K562 (cell line): Measurements from ENCODE around the gene MSI1. TPM values are rescaled to one million over a fixed set of nuclear protein-coding genes. Genes with fewer than 3 reads are reported as not detected.

Experiments used
- ATAC-seq: fragments of 200-7000 bp; cut with Tn5 transposase; 3 replicates; pipeline ENCODE4 v1.9.1; 2020; ENCODE audit warnings: moderate library complexity
- BruUV-seq: library from RNA; stranded (reverse); fragments of 400-500 nt; replicated peaks from 2 replicates; lab custom pipeline; 2021; lab: Mats Ljungman, UMichigan
- CTCF ChIA-PET: fragments of 300-600 bp; formaldehyde crosslinking; extraction: SDS; loops from one replicate; lab custom pipeline; 2021; ENCODE audit warnings: low intra/inter-chr PET ratio; lab: Yijun Ruan, JAX
- POLR2A ChIA-PET: fragments of 300-600, 350-650 bp; sonication (Branson Sonifier 250); formaldehyde crosslinking; extraction: SDS; loops from one replicate; lab custom pipeline; 2021; ENCODE audit warnings: antibody characterized with exemption, inconsistent platforms; lab: Yijun Ruan, JAX
- DNase-seq, 4 experiments: peaks; one replicate each; pipeline versions ENCODE4 v3.0.0 to v3.0.0-alpha.2; 2011 to 2018; ENCODE audit warnings: low spot score in 3 of 4, mixed read lengths in 3 of 4; ENCODE audit errors: extremely low read depth in 1 of 4
- FAIRE-seq: peaks from 2 replicates; lab custom pipeline; 2011; peaks lifted over from hg19 to GRCh38; lab: Jason Lieb, UNC
- H2AFZ ChIP-seq: 2 replicates; pipeline ENCODE4 v1.6.0; 2011; ENCODE audit warnings: low read depth, low read length, control low read depth, inconsistent platforms
- H3K27ac ChIP-seq: fragments of 200-600 bp; 3 replicates; pipeline ENCODE4 v1.8.0; 2011; ENCODE audit warnings: low read depth, mild to moderate bottlenecking, control low read depth, inconsistent platforms, low read length, moderate library complexity, mixed read lengths; ENCODE audit errors: extremely low read depth
- H3K27me3 ChIP-seq, 2 experiments: fragments of 300-600 bp in 1 of 2; 2 replicates in 1 of 2; 3 replicates in 1 of 2; pipeline versions ENCODE4 v1.6.0 to v1.8.0; 2011; ENCODE audit warnings: inconsistent platforms in 2 of 2, low read length in 2 of 2, mild to moderate bottlenecking in 1 of 2, mixed read lengths in 1 of 2, moderate library complexity in 1 of 2; ENCODE audit not compliant: control insufficient read depth in 2 of 2, insufficient read depth in 2 of 2
- H3K36me3 ChIP-seq: fragments of 300-600 bp; 3 replicates; pipeline ENCODE4 v1.8.0; 2011; ENCODE audit warnings: mild to moderate bottlenecking, low read length, inconsistent platforms; ENCODE audit not compliant: control insufficient read depth, insufficient read depth
- H3K4me1 ChIP-seq, 2 experiments: fragments of 200-600 bp in 1 of 2; replicated peaks in 1 of 2; 2 replicates in 1 of 2; 3 replicates in 1 of 2; pipeline versions ENCODE4 v1.5.1 to v1.8.0; 2011; ENCODE audit warnings: inconsistent platforms in 2 of 2, low read length in 2 of 2, mild to moderate bottlenecking in 1 of 2, mixed read lengths in 1 of 2, moderate library complexity in 1 of 2; ENCODE audit not compliant: control insufficient read depth in 2 of 2, insufficient read depth in 2 of 2
- H3K4me2 ChIP-seq: 2 replicates; pipeline ENCODE4 v1.6.1; 2011; ENCODE audit warnings: low read length, control low read depth, inconsistent platforms, mixed read lengths; ENCODE audit not compliant: insufficient read depth
- H3K4me3 ChIP-seq: fragments of 200-600 bp; sonication (generic), shearing (Covaris generic); 2 replicates; pipeline ENCODE4 v1.5.1; 2016; ENCODE audit warnings: control low read depth, inconsistent platforms
- H3K79me2 ChIP-seq: fragments of 200-600 bp; 3 replicates; pipeline ENCODE4 v1.8.0; 2011; ENCODE audit warnings: low read length, inconsistent platforms; ENCODE audit not compliant: control insufficient read depth, insufficient read depth
- H3K9ac ChIP-seq, 2 experiments: 2 replicates each; pipeline versions ENCODE4 v1.6.0 to v1.6.1; 2011; ENCODE audit warnings: low read depth in 2 of 2, low read length in 2 of 2, control low read depth in 1 of 2, inconsistent platforms in 1 of 2, mild to moderate bottlenecking in 1 of 2, mixed read lengths in 1 of 2; ENCODE audit not compliant: insufficient read depth in 1 of 2
- H3K9me1 ChIP-seq: one replicate; pipeline ENCODE4 v1.6.0; 2011; ENCODE audit warnings: inconsistent platforms, mild to moderate bottlenecking, low read length, moderate library complexity; ENCODE audit not compliant: control insufficient read depth, insufficient read depth
- H3K9me3 ChIP-seq: replicated peaks from 2 replicates; pipeline ENCODE4 v1.5.1; 2011; ENCODE audit warnings: low read depth, low read length, inconsistent platforms; ENCODE audit not compliant: control insufficient read depth, insufficient read depth
- H4K20me1 ChIP-seq: replicated peaks from 2 replicates; pipeline ENCODE4 v1.6.1; 2011; ENCODE audit warnings: low read length, inconsistent platforms, mixed read lengths; ENCODE audit not compliant: control insufficient read depth, insufficient read depth
- ARID2 ChIP-seq: fragments of 450-650 bp; IDR thresholded peaks from 2 replicates; pipeline ENCODE4 v1.6.1; 2017; ENCODE audit warnings: antibody characterized with exemption, mild to moderate bottlenecking
- CBX1 ChIP-seq: sonication (generic); IDR thresholded peaks from 2 replicates; pipeline ENCODE4 v1.6.1; 2016; ENCODE audit warnings: antibody characterized with exemption, low read depth, mild to moderate bottlenecking
- MTA3 ChIP-seq: fragments of 450-650 bp; formaldehyde crosslinking; IDR thresholded peaks from 2 replicates; pipeline ENCODE4 v1.6.1; 2017; ENCODE audit warnings: mild to moderate bottlenecking, borderline replicate concordance
- SMARCB1 ChIP-seq: IDR thresholded peaks from 2 replicates; pipeline ENCODE4 v1.6.1; 2011; ENCODE audit warnings: improper control_type of control experiment, low read depth; ENCODE audit not compliant: insufficient read length
- ZBTB7A ChIP-seq: IDR thresholded peaks from 2 replicates; pipeline ENCODE4 v1.6.1; 2011; ENCODE audit warnings: low read depth, mild to moderate bottlenecking, low read length, moderate library complexity, borderline replicate concordance; ENCODE audit not compliant: control insufficient read depth
- ZFPM2 ChIP-seq: fragments of 250-450 bp; sonication (Bioruptor Pico); IDR thresholded peaks from 2 replicates; pipeline ENCODE4 v1.5.1; 2022; ENCODE audit warnings: mild to moderate bottlenecking
- ZNF445 ChIP-seq: fragments of 250-450 bp; sonication (Bioruptor Pico); IDR thresholded peaks from 2 replicates; pipeline ENCODE4 v1.4.0; 2020; ENCODE audit warnings: low read depth, mild to moderate bottlenecking, moderate library complexity
- WGBS: fragments of 100-300 bp; shearing (Covaris generic); methylation state at CpG from one replicate; pipeline ENCODE4 v1.1.6; 2016; ENCODE audit warnings: low coverage, mixed read lengths; ENCODE audit not compliant: insufficient coverage; ENCODE audit errors: missing lambda C conversion rate; 5-methylcytosine and 5-hydroxymethylcytosine counted together
- in situ Hi-C: fragments of 300-500 bp; cut with MboI; formaldehyde crosslinking; loops from 4 replicates; pipeline ENCODE4 v1.15.0; 2018; ENCODE audit warnings: inconsistent platforms, mixed read lengths
- intact Hi-C: fragments of 100-400 bp; cut with micrococcal nuclease; formaldehyde crosslinking; loops from 2 replicates; pipeline ENCODE4 v1.14.2; 2022
- polyA plus RNA-seq, 8 experiments: library from polyadenylated mRNA; depleted of rRNA in 4 of 8; stranded (reverse) in 5 of 8; unstranded in 3 of 8; fragments of >200 nt; fragmentation: Nextera tagmentation in 2 of 8; fragmentation: Illumina TruSeq in 1 of 8; extraction: Ambion mirVana in 2 of 8; extraction: Trizol in 1 of 8; gene quantifications; 2 replicates each; pipeline versions ENCODE4 v1.2.1 to v1.2.3, GENCODE V29; 2011 to 2014; ENCODE audit warnings: inconsistent platforms in 1 of 8, missing spikeins in 1 of 8
- total RNA-seq, 7 experiments: library from RNA; depleted of rRNA in 6 of 7; stranded (reverse); fragments of >200 nt in 6 of 7; fragmentation: Illumina TruSeq in 2 of 7; extraction: Trizol in 2 of 7; gene quantifications; 2 replicates each; pipeline versions ENCODE4 v1.2.1 to v1.2.3, GENCODE V29; 2011 to 2021; ENCODE audit warnings: low replicate concordance in 1 of 7
- TF ChIP-seq, protein P1 (sequence below): fragments of 250-450 bp; sonication (Bioruptor Pico); IDR thresholded peaks from 2 replicates; pipeline ENCODE4 v1.4.0; 2020; ENCODE audit warnings: mild to moderate bottlenecking, moderate library complexity

MSI1 gene
- total and polyA plus RNA-seq, 9 of the 15 experiments (the other 6 are each of a cell fraction or from before 2014, with no cell fraction given): 0.16 TPM; not detected in 8

DNA sequence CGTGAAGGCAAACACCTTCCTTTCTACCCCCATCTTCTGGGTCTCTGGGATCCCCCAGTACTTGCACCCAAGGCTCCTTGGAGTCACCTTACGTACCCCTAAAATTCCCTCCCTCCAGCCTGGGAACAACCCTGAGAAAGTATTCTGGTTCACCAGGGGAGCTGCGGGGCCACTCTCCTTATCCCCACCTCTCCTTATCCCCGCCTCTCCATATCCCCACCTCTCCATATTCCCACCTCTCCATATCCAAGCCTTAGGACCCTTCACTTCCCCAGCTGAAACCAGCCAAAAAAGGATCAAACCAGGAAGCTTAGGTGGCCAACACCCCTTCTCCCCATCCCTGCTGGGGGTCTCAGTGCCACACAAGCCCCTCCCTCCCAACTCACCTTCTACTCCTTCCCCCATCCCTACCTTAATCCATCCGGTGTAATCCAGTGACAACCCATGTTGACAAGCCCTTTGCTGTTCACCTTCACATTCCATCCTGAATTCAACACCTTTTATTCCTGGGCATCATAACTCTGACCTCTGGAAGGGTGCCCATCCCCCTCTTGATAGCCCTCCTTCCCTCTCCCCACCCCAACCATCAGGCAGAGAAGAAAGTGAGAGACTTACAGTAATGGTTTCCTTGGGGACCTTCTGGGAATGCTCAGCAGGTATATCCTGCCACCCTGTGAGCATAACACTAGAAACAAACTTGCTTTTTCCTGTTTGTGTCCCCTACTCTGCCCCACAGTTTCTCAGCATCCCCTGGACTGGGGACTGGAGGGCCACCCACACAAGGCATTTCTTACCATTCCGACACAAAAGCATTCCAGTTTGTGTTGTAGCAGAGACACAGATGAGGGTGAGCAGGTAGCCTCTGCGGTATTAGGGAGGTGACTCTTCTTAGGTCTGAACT lies 1.6 kb upstream of the MSI1 start:
- Histone ChIP-seq H4K20me1 (peaks cover 21% of the 10 kb centered on the region), H3K79me2 (no peaks in the 10 kb centered on the region), H3K4me3 (no peak overlapping the region), H3K4me2 (no peak overlapping the region), H3K27me3 (peaks cover 36 to 55% of the 10 kb centered on the region in 2 experiments), H3K9ac (no peak overlapping the region), H3K9me1 (peaks cover 6% of the 10 kb centered on the region), H3K27ac (no peak overlapping the region), H2AFZ (no peak overlapping the region), H3K9me3 (no peaks in the 10 kb centered on the region), H3K36me3 (no peaks in the 10 kb centered on the region), H3K4me1 (peaks cover 0 to 19% of the 10 kb centered on the region in 2 experiments; a peak in 2 of 5 replicates)
- no peak for DNase-seq
- in situ Hi-C loops: no loop called here
- intact Hi-C loops: no loop called here
- POLR2A ChIA-PET: no interaction called here
- TF ChIP-seq ARID2: no peak
- TF ChIP-seq ZBTB7A: no peak
- CTCF ChIA-PET: no interaction called here
- FAIRE-seq: no peak
- no TSS peak for BruUV-seq
- 9% methylated on average over 7 of the region's 7 CpGs for WGBS
- no peak for ATAC-seq

DNA sequence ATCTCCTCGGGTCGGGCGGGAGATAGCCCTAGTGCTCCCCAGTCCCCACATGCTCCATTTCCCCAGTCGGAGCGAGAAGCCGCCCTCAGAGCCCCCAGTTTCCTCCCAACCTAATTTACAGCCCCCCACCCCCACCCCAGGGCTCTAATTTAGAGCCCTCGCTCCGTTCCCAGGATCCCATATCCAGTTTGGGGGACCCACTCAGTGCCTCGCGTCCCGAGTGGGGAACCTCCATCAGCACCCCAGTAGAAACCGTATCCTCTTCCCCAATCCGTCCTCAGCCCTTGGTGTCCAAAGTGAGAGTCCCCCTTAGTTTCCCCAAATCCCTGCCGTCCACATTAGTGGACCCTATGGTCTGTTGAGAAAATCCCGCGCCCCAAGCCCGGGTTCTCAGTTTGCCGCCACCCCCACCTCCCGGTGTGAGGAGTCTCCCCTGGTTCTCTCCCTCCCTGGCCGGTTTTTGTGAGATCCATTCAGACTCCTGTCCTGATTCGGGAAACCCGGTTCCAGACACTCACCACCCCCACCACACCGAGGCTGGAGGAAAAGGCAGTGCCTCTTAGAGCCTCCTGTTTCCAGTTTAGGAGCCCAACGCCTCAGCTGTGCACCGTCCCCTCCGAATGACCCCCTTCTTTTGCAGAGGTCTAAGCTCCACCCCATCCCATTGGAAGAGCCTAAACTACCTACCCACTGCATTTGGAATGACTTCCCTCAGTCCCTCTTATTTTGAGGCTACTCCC lies 809 bp upstream of the MSI1 start:
- Histone ChIP-seq H3K27ac (no peak overlapping the region), H3K79me2 (no peaks in the 10 kb centered on the region), H3K9ac (no peak overlapping the region), H4K20me1 (peaks cover 21% of the 10 kb centered on the region), H3K9me3 (no peaks in the 10 kb centered on the region), H3K9me1 (peaks cover 6% of the 10 kb centered on the region), H2AFZ (no peak overlapping the region), H3K4me3 (no peak overlapping the region), H3K4me1 (peaks cover 0 to 19% of the 10 kb centered on the region in 2 experiments; a peak in 2 of 5 replicates), H3K36me3 (no peaks in the 10 kb centered on the region), H3K4me2 (no peak overlapping the region), H3K27me3 (peaks cover 33 to 57% of the 10 kb centered on the region in 2 experiments)
- CTCF ChIA-PET: no interaction called here
- POLR2A ChIA-PET: no interaction called here
- BruUV-seq: no TSS peak
- intact Hi-C loops: no loop called here
- DNase-seq (no peak), ATAC-seq (no peak), FAIRE-seq (no peak)
- 10% methylated on average over 23 of the region's 26 CpGs for WGBS
- in situ Hi-C loops: no loop called here
- TF ChIP-seq MTA3: no peak
- TF ChIP-seq CBX1: no peak
- TF ChIP-seq ZNF445 (CRISPR knock-in tag): no peak
- no peak for TF ChIP-seq SMARCB1
- TF ChIP-seq, protein P1, sequence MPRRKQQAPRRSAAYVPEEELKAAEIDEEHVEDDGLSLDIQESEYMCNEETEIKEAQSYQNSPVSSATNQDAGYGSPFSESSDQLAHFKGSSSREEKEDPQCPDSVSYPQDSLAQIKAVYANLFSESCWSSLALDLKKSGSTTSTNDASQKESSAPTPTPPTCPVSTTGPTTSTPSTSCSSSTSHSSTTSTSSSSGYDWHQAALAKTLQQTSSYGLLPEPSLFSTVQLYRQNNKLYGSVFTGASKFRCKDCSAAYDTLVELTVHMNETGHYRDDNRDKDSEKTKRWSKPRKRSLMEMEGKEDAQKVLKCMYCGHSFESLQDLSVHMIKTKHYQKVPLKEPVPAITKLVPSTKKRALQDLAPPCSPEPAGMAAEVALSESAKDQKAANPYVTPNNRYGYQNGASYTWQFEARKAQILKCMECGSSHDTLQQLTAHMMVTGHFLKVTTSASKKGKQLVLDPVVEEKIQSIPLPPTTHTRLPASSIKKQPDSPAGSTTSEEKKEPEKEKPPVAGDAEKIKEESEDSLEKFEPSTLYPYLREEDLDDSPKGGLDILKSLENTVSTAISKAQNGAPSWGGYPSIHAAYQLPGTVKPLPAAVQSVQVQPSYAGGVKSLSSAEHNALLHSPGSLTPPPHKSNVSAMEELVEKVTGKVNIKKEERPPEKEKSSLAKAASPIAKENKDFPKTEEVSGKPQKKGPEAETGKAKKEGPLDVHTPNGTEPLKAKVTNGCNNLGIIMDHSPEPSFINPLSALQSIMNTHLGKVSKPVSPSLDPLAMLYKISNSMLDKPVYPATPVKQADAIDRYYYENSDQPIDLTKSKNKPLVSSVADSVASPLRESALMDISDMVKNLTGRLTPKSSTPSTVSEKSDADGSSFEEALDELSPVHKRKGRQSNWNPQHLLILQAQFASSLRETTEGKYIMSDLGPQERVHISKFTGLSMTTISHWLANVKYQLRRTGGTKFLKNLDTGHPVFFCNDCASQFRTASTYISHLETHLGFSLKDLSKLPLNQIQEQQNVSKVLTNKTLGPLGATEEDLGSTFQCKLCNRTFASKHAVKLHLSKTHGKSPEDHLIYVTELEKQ (CRISPR knock-in tag): no peak
- TF ChIP-seq ZFPM2 (CRISPR knock-in tag): no peak
